ENCODE data around the gene PTPRK.
"Not testable (repeated sequence)": the region's sequence is repeated elsewhere in the genome, so short reads cannot be mapped to it uniquely, and the experiment has no call there.

The PTPRK gene

DNA sequence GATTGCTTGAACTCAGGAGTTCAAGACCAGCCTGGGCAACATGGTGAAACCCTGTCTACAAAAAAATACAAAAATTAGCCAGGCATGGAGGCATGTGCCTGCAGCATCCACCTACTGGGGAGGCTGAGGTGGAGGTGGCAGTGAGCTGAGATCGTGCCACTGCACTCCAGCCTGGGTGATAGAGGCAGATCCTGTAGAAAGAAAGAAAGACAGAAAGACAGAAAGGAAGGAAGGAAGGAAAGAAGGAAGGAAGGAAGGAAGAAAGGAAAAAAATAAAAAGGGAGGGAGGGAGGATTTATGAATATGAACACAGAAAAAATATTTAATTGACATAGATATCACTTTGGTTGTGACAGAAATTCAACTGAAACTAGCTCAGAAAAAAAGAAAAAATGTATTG is 33.8 kb downstream of the PTPRK start:
- H3K36me3 ChIP-seq (ENCODE audit: insufficient read depth, low read length); H3K9ac ChIP-seq (ENCODE audit: low read depth, low read length); H3K27me3 ChIP-seq (ENCODE audit: control insufficient read depth, insufficient read depth, low read length); H3K4me3 ChIP-seq (ENCODE audit: low read length); H3K9me3 ChIP-seq (replicated peaks; ENCODE audit: low read length); H3K4me1 ChIP-seq (ENCODE audit: control insufficient read depth, insufficient read depth, low read length); H3K4me2 ChIP-seq (ENCODE audit: low read length): not testable (repeated sequence)

- H3K9ac ChIP-seq (ENCODE audit: low read depth, low read length) = no peak overlapping the region
These were observed 36.8 kb downstream of the PTPRK start for GRCh38 chr6:128483472-128484135.

DNA sequence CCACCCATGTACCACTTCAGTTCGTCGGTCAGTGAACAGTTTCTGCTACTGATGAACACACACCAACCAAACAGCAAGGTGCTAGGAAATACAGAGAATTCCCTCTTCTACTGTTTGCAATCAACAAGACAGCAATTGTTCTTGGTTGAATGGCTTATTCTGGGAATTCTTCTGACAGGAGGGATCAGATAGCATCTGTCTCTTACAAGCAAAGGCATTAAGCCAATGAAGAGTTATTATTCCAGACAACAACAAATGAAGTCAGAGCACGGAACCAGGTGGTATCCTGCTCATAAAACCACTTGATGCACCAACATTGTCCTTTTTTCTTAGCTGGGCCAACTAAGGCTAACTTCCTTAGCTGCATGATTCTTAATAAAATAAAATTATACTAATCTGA is 37.8 kb downstream of the PTPRK start:
- H3K27me3 ChIP-seq (ENCODE audit: control insufficient read depth, insufficient read depth, low read length) = no peaks in the 10 kb centered on the region
- H3K36me3 ChIP-seq (ENCODE audit: insufficient read depth, low read length) = no peaks in the 10 kb centered on the region
- no peak overlapping the region for H3K4me3 ChIP-seq (ENCODE audit: low read length)
- no peaks in the 10 kb centered on the region for H3K9me3 ChIP-seq (replicated peaks; ENCODE audit: low read length)
- no peak overlapping the region for H3K4me2 ChIP-seq (ENCODE audit: low read length)
- H3K4me1 ChIP-seq (ENCODE audit: control insufficient read depth, insufficient read depth, low read length) = peaks cover 3% of the 10 kb centered on the region
- H3K9ac ChIP-seq (ENCODE audit: low read depth, low read length) = no peak overlapping the region

More at GRCh38 chr6:128483472-128484135, 36.8 kb downstream of the PTPRK start:
- no peaks in the 10 kb centered on the region for H3K27me3 ChIP-seq (ENCODE audit: control insufficient read depth, insufficient read depth, low read length)
- no peaks in the 10 kb centered on the region for H3K36me3 ChIP-seq (ENCODE audit: insufficient read depth, low read length)
- H3K4me1 ChIP-seq (ENCODE audit: control insufficient read depth, insufficient read depth, low read length) = peaks cover 3% of the 10 kb centered on the region
- no peak overlapping the region for H3K4me3 ChIP-seq (ENCODE audit: low read length)
- no peak overlapping the region for H3K4me2 ChIP-seq (ENCODE audit: low read length)
- H3K9me3 ChIP-seq (replicated peaks; ENCODE audit: low read length) = no peaks in the 10 kb centered on the region

- no peaks in the 10 kb centered on the region for H3K9me3 ChIP-seq (replicated peaks; ENCODE audit: low read length)
- no peak overlapping the region for H3K4me2 ChIP-seq (ENCODE audit: low read length)
- H3K27me3 ChIP-seq (ENCODE audit: control insufficient read depth, insufficient read depth, low read length) = no peaks in the 10 kb centered on the region
- H3K36me3 ChIP-seq (ENCODE audit: insufficient read depth, low read length) = no peaks in the 10 kb centered on the region
- no peak overlapping the region for H3K4me3 ChIP-seq (ENCODE audit: low read length)
- peaks cover 3% of the 10 kb centered on the region for H3K4me1 ChIP-seq (ENCODE audit: control insufficient read depth, insufficient read depth, low read length)
- H3K9ac ChIP-seq (ENCODE audit: low read depth, low read length) = no peak overlapping the region
These were observed 40.4 kb downstream of the PTPRK start for GRCh38 chr6:128479991-128480390.

GRCh38 chr6:128479048-128479666 is 41.2 kb downstream of the PTPRK start:
- peak overlapping the region; percentile 45 for H3K4me2 ChIP-seq (ENCODE audit: low read length)
- H3K36me3 ChIP-seq (ENCODE audit: insufficient read depth, low read length) = no peaks in the 10 kb centered on the region
- peaks cover 3% of the 10 kb centered on the region for H3K4me1 ChIP-seq (ENCODE audit: control insufficient read depth, insufficient read depth, low read length)
- no peak overlapping the region for H3K4me3 ChIP-seq (ENCODE audit: low read length)
- H3K9me3 ChIP-seq (replicated peaks; ENCODE audit: low read length) = no peaks in the 10 kb centered on the region
- no peaks in the 10 kb centered on the region for H3K27me3 ChIP-seq (ENCODE audit: control insufficient read depth, insufficient read depth, low read length)
- no peak overlapping the region for H3K9ac ChIP-seq (ENCODE audit: low read depth, low read length)

DNA sequence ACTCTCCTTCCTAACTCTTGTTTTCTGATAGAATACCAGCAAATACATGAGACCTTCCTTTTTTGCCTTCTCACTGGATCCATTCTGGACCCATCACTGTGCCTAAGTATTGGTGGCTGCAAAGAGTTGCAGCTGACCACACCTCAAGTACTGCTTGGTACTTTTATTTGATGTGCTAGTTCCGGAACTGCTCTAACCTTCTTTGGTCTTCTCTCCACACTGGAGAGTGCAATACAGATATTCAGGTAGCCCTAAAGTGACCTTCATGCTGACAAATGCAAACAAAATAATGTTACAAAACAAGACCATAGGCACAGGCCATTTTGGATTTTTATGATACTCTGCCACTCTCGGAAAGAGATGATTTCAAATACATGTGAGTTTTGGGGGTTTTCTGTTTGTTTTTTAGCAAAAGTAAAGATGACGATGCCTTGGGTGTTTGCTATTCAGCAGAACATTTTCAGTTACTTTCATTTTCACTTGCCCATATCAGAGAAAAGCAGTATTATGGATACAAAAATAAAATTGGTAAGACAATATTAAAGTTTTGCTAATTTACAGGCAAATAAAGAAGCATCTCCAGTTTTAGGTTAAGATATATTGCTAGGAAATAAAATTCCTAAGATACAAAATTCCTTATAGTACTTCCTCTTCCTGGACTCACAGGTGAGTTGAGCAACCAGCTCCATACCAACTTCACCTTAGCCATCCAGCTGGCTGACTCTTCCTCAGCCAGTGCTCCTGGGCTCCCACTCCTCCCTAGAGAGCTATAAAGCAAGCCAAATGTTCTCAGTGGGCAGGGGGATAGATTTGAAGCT is 42.0 kb downstream of the PTPRK start:
- Histone ChIP-seq H3K9me3 (replicated peaks; ENCODE audit: low read length) (no peaks in the 10 kb centered on the region), H3K9ac (ENCODE audit: low read depth, low read length) (no peak overlapping the region), H3K4me3 (ENCODE audit: low read length) (no peak overlapping the region), H3K36me3 (ENCODE audit: insufficient read depth, low read length) (no peaks in the 10 kb centered on the region), H3K27me3 (ENCODE audit: control insufficient read depth, insufficient read depth, low read length) (no peaks in the 10 kb centered on the region), H3K4me1 (ENCODE audit: control insufficient read depth, insufficient read depth, low read length) (peaks cover 10% of the 10 kb centered on the region), H3K4me2 (ENCODE audit: low read length) (peak overlapping the region; percentile 45)

GRCh38 chr6:128474933-128475332 is 45.5 kb downstream of the PTPRK start:
- no peak overlapping the region for H3K4me2 ChIP-seq (ENCODE audit: low read length)
- H3K27me3 ChIP-seq (ENCODE audit: control insufficient read depth, insufficient read depth, low read length) = no peaks in the 10 kb centered on the region
- peaks cover 10% of the 10 kb centered on the region for H3K4me1 ChIP-seq (ENCODE audit: control insufficient read depth, insufficient read depth, low read length)
- no peaks in the 10 kb centered on the region for H3K9me3 ChIP-seq (replicated peaks; ENCODE audit: low read length)
- H3K36me3 ChIP-seq (ENCODE audit: insufficient read depth, low read length) = no peaks in the 10 kb centered on the region
- H3K4me3 ChIP-seq (ENCODE audit: low read length) = no peak overlapping the region
- no peak overlapping the region for H3K9ac ChIP-seq (ENCODE audit: low read depth, low read length)

- Histone ChIP-seq H3K4me2 (ENCODE audit: low read length) (no peak overlapping the region), H3K4me3 (ENCODE audit: low read length) (no peak overlapping the region)
These were observed 45.9 kb downstream of the PTPRK start for GRCh38 chr6:128474481-128474880.

GRCh38 chr6:128471907-128472306 is 48.5 kb downstream of the PTPRK start:
- H3K4me1 ChIP-seq (ENCODE audit: control insufficient read depth, insufficient read depth, low read length) = peaks cover 7% of the 10 kb centered on the region
- no peaks in the 10 kb centered on the region for H3K27me3 ChIP-seq (ENCODE audit: control insufficient read depth, insufficient read depth, low read length)
- no peaks in the 10 kb centered on the region for H3K36me3 ChIP-seq (ENCODE audit: insufficient read depth, low read length)
- H3K9ac ChIP-seq (ENCODE audit: low read depth, low read length) = no peak overlapping the region
- no peaks in the 10 kb centered on the region for H3K9me3 ChIP-seq (replicated peaks; ENCODE audit: low read length)
- H3K4me3 ChIP-seq (ENCODE audit: low read length) = no peak overlapping the region
- no peak overlapping the region for H3K4me2 ChIP-seq (ENCODE audit: low read length)

More at GRCh38 chr6:128474481-128474880, 45.9 kb downstream of the PTPRK start:
- H3K4me1 ChIP-seq (ENCODE audit: control insufficient read depth, insufficient read depth, low read length) = peaks cover 10% of the 10 kb centered on the region
- H3K9me3 ChIP-seq (replicated peaks; ENCODE audit: low read length) = no peaks in the 10 kb centered on the region
- H3K9ac ChIP-seq (ENCODE audit: low read depth, low read length) = no peak overlapping the region
- no peaks in the 10 kb centered on the region for H3K36me3 ChIP-seq (ENCODE audit: insufficient read depth, low read length)
- no peaks in the 10 kb centered on the region for H3K27me3 ChIP-seq (ENCODE audit: control insufficient read depth, insufficient read depth, low read length)

GRCh38 chr6:128465368-128466343 is 54.7 kb downstream of the PTPRK start:
- no peak overlapping the region for H3K4me2 ChIP-seq (ENCODE audit: low read length)
- H3K9me3 ChIP-seq (replicated peaks; ENCODE audit: low read length) = no peaks in the 10 kb centered on the region
- H3K9ac ChIP-seq (ENCODE audit: low read depth, low read length) = no peak overlapping the region
- peaks cover 19% of the 10 kb centered on the region for H3K4me1 ChIP-seq (ENCODE audit: control insufficient read depth, insufficient read depth, low read length)
- no peaks in the 10 kb centered on the region for H3K36me3 ChIP-seq (ENCODE audit: insufficient read depth, low read length)
- H3K4me3 ChIP-seq (ENCODE audit: low read length) = no peak overlapping the region
- H3K27me3 ChIP-seq (ENCODE audit: control insufficient read depth, insufficient read depth, low read length) = no peaks in the 10 kb centered on the region

DNA sequence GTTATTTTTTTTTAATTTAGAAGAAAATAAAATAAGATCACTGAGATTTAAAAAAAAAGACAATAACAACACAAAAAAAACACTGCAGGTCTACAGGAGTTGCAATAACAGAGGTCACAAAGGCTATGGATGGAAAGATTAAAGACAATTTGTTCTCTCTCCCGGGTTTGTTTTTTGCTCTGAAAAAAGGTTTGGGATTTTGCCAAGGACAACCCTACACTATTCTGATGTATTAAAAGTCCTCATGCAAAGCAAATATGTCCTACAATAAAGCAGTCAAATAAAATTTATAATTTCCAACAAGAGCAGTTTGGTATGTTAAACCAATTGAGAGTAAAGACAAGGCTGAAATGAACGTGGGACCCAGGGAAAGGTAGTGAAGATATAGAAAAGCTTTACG is 55.6 kb downstream of the PTPRK start:
- peaks cover 19% of the 10 kb centered on the region for H3K4me1 ChIP-seq (ENCODE audit: control insufficient read depth, insufficient read depth, low read length)
- no peak overlapping the region for H3K4me3 ChIP-seq (ENCODE audit: low read length)
- H3K27me3 ChIP-seq (ENCODE audit: control insufficient read depth, insufficient read depth, low read length) = no peaks in the 10 kb centered on the region
- H3K9ac ChIP-seq (ENCODE audit: low read depth, low read length) = no peak overlapping the region
- H3K36me3 ChIP-seq (ENCODE audit: insufficient read depth, low read length) = no peaks in the 10 kb centered on the region
- no peaks in the 10 kb centered on the region for H3K9me3 ChIP-seq (replicated peaks; ENCODE audit: low read length)
- H3K4me2 ChIP-seq (ENCODE audit: low read length) = no peak overlapping the region
